Effector CD4-positive, alpha-beta T cell (primary cell): ENCODE results near the gene SYNPO.

Experiments used
- DNase-seq: peaks from one replicate; pipeline ENCODE4 v3.0.0-alpha.2; 2020

SYNPO gene

DNA sequence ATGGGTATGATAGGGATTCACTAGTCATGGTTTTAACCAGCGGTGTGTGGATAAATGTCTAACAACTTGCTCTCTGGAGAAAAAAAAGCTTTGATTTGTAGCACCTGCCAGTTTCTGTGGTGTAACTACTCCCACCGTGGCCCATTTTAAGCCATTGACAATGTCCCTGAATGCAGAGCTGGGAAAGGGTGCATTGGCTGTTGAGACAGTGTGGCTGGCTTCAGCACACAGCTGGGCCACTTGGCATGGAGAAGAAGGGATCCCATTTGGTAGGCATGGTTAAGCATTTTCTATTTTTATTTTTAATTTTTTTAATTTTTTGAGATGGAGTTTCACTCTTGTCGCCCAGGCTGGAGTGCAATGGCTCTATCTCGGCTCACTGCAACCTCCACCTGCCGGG, 31.5 kb upstream of the SYNPO start:
- no peak for DNase-seq

DNA sequence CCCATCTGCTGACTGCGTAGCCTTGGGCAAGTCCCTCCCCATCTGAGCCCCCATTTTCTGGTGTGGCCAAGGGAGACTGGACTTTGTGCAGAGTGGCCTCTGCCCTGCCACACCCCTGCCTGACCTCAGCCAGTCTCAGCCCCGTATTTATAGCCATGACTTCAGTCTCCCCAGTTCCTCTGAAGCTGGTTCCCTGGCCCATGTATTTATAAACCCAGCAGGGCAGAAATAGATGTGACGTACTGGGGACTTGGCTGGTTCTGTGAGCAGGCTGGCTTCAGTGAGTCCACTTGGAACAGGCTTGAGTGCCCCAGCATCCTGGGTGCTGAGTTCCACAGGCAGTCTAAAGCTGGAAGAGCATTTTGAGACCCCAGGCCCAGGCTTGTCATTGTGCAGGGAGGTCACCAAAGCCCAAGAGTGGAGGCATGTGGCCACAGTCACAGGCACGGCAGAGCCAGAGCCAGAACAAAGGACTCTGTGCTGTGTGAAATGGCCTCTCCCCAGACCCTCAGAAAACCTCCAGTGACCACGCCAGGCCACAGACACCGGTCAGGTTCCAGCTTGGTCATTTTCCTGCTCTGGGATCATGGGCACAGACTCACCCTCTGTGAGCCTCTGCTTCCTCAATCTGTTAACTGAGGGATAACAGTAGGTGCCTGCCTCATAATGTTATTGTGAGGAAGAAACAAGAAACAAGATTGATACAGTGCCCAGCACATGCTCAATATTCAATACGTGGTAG, 30.4 kb upstream of the SYNPO start:
- no peak for DNase-seq

DNA sequence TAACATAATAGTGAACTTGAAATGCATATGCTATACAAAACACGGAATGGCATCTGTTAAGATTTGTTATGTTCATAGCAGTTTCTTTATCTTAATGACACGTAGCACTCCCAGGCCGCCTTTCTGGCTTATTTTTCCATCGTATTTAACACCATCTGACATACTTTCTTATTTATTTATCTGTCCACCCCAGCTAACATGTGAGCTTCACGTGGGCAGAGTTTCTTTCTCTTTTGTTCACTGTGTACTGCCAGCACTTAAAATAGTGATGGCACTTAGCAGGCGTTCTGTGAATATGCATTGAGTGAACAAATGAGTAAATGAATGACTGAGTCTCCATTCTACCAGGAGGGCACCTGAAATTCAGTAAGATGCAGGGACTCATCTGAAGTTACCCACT, 29.4 kb upstream of the SYNPO start:
- DNase-seq: no peak

DNA sequence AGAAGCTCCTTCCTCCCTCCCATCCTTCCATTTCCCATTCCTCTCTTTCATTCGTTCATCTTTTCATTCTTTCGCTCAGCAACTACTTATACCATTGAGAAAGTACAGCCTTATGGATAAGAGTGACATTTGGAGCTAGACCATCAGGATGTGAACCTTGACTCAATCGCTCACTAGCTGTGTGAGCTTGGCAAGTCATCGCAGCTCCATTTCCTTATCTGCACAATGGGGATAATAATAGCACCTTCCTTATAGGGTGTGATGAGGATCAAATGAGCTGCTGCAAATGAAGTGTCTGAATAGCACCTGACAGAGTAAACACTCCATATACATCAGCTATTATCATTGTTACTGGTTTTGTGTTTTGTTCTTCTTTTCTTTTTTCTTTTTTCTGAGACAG, 28.1 kb upstream of the SYNPO start:
- DNase-seq: no peak

DNA sequence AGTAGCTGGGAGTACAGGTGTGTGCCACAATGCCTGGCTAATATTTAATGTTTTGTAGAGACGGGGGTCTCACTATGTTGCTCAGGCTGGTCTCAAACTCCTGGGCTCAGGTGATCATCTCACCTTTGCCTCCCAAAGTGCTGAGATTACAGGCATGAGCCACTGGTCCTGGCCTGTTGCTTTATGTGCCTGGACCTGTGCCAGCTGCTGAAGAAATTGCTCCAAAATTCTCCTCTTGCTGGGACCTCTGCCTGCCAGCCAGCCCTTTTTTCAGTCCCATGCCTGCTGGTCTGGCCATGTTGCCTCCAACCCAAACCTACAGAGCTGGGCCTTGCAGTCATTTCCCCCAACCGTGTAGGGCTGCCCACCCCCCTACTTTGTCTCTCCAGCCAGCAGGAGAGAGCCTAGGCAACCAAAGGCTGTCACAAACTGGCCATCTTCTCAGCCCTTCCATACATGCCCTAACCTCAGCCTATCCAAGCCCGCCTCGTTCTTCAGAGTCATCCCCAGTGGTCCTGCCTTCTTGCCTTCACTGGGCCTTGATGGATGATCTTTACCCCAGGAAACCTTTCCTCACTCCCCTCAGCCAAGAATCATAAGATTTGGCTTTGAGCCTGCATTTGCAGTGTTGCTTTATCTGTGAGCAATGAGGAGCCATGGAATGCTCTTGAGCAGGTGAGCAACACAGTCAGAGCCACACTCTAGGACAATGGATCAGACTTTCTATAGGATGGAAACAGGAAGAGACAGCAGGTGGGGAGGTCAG, 27.4 kb upstream of the SYNPO start:
- no peak for DNase-seq

DNA sequence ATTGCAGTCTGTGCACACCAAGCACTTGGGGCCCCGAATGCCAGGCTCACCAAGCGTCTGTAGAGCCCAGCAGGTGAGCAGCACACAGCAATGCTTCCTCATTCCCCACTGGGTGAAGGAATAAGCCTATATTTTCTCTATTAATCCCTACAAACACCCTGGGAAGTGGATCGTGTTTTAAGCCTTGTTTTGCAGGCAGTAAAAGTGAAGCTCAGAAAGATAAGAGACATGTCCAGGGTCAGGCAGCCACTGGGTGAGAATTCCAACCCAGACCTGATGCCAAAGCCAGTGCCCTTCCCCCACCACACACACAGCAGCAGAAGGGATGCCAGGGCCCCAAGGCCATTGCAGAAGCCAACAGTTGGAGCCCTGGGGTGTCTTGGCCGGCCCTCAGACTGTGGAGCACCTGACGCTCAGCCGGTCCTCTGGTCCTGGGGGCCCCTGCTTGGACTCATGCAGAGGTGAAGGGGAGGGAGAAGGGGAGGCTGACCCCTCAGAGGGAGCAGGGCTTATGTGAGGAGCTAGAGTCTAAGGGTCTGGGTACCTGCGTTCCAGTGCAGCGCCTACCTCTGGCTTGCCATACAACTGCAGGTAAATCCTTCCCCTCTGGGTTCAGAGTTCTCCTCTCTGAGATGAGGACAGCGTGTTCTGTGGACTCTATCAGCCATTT, 26.3 kb upstream of the SYNPO start:
- DNase-seq: no peak

DNA sequence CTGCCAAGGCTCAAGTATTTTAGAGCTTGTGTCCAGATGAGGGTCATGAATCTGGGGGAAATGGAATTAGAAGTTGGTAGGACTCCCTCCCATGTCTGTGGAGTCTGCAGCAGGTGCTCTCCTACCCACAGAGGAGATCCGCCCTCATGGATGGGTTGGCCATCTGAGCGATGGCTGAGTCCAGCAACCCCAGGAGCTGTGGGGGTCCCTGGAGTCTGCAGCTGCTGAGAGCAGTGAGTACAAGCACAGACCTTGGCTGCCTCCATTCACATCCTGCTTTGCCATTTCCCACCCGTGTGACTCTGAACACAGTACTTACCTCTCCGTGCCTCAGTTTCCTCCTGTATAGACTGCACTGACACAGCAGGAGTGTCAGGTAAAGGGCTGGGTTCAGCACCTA, 25.8 kb upstream of the SYNPO start:
- no peak for DNase-seq

DNA sequence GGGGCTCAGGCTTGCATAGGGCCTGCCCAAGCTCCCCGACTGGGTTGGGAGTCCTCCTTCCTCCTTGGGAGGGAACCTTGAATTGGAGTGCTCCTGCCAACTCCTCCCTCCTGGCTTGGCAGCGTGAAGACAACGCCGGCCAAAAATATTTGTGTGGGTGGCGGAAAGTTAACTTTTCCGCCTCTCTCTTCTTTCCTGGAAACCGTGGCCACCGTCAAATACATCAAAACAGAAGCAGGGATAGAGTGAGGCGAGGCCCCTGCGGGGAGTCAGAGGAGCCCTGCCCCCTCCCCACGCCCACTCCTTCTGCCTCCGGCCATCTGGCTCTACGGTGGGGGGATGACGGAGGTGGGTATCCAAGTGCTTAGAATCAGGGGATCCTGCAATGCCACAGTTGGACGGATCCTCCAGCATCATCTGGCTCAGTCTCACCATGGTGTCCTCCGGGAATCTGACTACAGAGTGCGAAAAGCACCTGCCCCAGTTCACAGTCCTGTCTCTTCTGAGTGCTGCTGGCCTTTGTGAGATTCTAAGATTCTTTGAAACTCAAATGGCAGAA, 25.2 kb upstream of the SYNPO start:
- no peak for DNase-seq

DNA sequence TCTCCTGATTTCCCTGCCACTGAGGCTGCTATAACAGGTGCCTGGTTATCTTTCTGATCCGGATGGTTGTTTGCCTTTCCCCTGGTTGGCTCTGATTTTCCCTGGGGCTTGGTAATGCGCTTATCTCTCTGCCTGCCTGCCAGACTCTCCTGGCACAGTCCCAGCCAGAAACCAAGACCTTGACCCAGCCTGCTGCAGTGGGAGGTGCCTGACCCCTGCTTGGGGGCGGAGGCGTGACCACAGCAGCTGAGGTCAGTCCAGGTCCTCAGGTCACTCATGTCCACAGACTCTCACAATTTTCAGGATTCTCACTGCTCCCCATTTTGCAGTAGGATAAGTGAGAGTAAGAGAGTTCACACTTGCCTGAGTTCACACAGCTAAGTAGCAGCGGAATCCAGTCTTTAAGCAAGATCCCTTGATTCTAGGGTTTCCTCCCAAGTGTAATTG, 24.4 kb upstream of the SYNPO start:
- DNase-seq: no peak

DNA sequence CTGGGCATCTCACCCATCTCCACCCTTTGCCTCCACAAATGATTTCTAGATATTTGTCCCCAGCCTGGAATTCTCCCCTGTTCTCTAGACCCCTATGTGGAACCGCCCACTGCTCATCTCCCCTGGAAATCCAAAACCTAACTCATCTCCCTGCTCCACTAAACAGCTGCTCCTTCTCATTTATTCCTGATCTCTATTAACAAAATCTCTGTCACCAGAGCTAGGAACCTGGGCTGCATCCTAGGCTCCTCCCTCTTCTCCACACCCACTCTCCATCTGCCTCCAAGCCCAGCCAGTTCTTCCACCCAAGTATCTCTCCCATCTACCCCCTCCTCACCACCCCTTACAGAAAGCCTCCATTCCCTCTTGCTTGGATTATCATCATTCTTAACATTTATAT, 24.0 kb upstream of the SYNPO start:
- DNase-seq: no peak

DNA sequence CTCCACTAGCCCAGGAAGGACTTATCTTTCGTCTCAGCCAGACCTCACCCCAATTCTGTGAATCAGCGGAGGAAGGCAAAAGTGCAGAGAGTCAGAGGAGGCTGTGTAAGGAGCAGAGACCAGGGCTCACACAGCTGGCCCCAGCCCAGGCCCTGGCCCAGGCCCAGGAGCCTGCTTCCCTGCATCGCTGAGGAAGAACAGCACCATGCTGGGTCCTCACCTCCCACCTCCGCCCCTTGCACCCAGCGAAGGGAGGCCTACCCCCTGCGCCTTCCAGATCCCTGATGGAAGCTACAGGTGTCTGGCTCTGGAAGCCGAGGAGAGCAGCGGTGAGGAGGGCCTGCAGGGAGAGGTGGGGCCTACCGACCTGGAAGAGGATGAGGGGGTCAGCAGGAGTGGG, 22.3 kb upstream of the SYNPO start:
- DNase-seq: no peak

DNA sequence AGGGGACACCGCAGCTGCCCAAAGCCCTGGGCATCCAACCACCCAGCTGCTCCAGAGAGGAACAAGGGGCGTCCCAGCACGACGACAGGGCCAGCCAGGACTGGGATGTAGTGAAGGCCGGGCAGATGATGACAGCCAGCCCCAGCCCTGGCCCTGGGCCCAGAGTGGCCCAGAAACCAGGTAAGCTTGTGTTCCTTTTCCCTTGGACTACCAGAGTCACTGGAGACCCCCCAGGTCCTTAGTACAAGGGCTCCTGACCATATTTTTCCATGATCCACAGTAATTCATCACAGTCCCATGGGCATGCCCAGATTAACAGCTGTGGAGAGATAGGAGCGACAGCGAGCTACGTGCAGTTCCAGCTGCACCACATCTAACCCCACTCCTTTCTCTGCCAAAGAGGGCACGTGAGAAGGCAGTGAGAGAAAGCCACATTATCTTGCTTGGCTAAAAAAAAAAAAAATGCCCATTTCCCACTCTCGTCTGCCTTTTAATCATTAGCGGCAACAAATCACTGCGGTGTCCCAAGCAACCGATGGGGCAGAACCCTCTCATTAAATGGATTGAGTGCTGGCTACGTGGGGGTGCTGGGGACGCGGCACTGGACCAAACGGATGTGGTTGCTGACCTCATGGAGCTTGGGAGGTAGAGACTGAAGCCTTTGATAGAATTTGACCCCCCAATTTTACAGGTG, 21.7 kb upstream of the SYNPO start:
- DNase-seq: no peak

DNA sequence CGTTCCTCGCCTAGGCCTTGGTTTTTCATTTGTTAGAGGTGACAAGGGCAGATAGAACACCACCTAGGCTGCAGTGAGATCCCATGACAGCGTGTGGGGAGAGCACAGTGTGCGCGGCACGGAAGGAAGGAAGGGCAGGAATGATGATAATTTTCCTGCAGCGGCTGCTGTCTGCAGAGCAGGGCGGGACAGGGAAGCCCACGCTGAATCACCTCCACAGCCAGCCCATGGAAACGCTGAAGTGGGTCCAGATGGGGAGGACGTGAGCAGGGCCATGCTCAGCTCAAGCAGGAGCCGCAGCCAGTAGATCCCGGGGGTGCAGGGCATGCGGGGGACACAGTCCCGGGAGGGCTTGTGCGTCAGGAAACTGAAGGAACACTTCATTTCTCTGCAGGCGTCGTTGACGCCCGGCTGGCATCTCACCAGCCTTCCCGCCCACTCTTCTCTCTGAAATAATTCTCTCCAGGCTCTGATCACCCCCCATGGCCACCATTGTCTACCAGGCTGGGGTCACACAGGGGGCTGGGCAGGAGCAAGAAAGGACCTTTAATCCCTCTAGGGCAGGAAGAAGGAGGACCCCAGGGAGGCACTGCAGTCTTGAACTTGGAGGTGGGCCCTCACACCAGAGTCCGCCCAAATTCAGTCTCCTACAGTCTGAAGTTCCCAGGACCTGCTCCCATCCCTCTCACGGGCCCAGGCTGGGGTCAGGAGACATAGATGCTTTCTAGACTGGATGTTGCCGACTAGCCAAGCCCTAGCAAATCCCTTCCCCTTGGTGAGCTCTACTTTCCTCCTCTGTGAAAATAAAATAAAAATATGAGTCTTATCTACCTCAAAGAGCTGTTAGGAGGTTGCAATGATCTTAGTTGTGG, 20.9 kb upstream of the SYNPO start:
- no peak for DNase-seq

DNA sequence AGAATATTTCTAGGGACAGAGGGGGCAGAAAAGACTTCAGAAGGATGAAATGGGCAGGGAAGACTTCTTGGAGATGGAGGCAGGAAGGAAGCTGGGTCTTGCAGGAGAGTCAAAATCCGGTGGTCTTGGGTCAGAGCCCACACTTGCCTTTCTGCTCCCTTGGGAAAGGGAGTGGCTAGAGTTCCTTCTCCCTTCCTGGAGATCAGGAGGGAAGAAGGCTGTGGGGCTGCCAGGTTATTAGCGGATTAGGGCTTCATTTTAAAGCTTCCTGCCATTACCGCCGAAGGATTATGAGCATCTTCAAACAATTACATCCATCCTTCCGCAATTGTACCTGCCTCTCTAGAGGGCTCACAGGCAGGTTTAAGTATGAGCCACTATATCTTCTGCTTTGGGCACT, 19.2 kb upstream of the SYNPO start:
- no peak for DNase-seq

DNA sequence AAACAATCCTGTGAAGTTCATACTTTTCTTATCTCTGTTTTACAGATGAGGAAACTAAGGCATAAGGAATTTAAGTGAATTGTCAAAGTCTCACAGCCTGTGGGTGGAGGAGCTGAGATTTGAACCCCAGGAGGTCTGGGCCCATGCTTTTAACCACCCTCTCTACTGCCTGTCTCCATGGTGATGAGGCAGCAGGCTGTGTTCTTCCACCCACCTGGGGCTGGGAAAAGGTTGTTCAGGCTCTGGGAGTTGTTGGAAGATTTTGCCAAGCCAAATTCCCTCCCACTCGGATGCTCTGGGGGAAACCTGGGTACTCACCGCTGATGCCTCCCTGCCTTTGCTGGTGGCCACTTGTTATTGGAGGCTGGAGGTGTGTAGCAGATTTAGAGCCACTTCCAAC, 18.3 kb upstream of the SYNPO start:
- DNase-seq: no peak

DNA sequence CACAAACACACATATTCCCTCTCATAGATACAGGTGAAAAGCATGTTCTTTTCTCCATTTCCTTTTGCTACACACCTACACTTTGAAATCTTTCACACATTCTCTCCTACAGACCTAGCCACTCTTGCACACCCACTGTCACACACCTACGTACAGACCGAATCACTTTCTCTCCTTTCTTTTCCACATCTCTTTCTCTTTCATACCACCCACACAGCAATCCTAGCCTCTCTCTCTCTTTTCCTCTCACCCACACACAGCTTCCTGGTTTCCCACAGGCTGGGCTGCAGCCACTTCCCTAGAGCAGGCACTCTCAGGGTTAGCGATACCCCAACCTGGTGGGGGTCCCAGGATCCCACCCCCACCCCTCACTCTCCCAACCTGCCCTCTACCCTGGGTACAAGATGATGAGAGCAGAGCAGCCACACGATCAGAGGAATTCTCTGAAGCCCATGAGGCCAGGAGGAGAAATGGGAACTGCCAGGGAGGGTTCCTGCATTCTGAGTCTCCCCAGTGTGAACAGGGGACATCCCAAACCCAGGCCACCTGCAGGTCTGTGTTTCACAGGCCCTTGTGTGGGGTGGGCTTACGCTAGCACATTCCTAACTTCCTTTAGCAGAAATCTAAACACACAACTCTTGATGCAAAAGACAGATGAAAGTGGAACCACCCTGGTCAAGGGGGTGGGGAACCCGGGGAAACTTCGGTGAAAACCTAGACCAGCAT, 17.1 kb upstream of the SYNPO start:
- no peak for DNase-seq

DNA sequence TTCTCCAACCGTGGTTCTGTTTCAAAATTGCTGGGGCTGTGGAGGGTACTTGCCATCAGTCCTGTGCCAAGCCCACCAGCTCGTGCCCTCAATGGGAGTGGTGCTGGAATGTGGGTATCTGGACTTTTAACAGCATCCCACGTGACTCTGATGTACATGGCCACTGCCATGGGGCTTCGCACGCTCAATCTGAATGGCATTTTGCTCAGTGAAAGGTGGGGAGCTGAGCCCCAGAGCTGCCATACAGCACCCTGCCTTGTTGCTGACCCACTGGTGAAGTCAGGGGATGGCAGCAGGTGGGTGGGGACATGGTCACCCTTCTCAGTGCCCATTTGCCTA, 16.6 kb upstream of the SYNPO start:
- DNase-seq: no peak

DNA sequence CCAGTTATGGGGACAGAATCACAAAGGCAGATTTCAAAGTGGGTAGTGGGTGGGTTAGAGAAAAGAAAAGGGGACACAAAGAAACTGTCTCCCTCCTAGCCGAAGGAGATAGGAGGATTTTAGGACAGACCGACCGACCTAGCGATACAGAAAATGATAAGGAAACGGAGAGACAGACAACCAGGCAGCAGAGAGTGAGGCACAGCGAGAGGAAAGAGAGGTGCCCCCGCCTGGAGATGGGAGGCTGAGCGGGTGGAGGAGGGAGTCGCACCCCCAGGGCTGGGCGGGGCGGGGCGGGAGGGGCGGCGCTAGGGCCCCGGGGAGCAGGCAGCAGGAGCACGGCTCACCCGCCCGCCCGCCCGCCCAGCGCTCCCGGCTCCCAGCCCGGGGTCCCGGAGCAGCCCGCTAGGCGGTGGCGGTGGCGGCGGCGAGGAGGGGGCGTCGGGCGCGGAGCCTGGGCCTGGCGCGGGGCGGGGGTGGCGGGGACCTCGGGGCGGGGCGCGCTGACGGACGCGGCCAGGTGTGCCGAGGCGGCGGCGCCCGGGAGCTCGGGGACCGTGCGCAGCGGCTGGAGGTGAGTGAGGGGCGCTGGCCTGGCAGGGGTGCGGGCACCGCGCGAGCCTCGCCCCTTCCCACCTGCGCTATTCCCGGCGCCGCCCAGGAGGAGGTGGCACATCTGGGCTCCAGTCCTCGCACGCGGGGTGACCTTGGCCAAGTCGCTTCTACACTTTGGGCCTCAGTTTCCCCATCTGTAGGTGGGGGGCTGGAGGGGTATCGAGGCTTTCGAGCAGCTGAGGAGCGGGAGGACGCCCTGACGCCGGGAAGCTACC, 15.9 kb upstream of the SYNPO start:
- peak; percentile 4 for DNase-seq

DNA sequence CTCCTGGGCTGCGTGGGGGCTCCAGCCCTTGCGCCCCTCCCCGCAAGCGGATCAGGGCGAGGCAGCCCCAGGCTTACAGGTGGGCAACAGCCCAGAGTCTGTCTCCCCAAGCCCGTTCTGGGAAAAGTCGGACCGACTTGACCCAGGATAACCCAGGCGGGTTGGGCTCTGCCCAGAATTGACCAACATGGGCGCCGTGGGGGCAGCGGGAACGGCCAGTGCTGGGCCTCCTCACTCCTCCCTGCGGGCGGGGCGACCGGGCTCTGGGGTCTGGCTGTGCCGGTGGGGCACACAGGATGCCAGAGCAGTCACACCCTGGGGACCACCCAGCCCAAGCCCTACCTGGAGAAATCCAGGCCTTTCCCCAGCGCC, 15.3 kb upstream of the SYNPO start:
- no peak for DNase-seq
